HG03108 (cell line): Measurements from ENCODE around the gene CNTN1.
"Not testable (repeated sequence)": the region's sequence is repeated elsewhere in the genome, so short reads cannot be mapped to it uniquely, and the experiment has no call there.

ENCODE experiments used
- ATAC-seq: cut with Tn5 transposase; IDR thresholded peaks from one replicate; pipeline ENCODE4 v1.9.1; 2021; ENCODE audit warnings: moderate library complexity; ENCODE audit not compliant: unreplicated experiment

The CNTN1 gene

DNA sequence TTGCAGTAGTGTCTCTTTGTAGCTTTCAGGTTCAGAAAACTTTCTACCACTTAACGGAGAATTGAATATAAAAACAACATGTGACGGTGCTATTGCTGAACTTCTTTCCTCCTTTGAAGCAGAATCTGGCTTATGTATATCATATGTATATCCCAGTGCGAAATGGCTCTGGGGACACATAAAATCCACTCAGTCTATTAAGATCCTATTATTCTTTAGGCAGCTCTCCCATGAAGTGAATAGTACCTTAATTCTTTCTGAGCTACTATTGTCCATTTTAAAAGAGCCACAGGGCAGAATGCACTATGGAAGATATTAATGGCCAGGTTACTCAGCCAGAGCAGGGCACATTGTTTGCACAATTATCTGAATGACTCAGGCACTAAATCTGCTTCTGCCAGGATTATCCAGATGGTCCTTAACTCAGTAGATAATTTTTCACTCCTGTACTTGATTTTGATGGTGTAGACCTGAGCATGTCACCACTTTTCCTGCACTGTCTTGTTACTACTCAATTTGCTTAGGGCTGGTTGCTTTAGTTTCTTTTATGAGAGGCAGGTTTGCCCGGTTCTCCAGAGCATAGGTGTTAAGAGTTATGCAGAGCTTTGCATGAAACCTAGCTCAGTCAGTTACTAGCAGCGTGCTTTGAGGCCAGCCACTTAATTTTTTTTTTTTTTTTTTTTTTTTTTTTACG is 5.5 kb downstream of the CNTN1 start:
- no peak for ATAC-seq

DNA sequence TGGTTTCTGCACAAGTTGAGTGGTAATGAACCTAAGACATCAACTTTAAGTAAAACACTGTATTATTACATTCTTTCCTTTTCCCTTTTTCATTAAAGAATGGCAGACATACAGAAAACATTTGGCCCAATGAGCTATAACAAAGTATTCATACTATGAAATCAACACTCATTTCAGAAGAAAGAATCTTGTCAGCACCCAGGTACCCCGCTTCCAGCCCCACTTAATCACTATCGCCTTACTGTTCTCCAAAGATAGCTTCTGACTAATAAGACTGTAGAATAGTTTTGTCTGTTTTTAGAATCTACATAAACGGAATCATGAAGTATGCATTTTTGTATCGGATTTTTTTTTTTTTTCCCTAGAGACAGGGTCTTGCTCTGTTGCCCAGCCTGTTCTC is 9.5 kb downstream of the CNTN1 start:
- ATAC-seq = no peak

DNA sequence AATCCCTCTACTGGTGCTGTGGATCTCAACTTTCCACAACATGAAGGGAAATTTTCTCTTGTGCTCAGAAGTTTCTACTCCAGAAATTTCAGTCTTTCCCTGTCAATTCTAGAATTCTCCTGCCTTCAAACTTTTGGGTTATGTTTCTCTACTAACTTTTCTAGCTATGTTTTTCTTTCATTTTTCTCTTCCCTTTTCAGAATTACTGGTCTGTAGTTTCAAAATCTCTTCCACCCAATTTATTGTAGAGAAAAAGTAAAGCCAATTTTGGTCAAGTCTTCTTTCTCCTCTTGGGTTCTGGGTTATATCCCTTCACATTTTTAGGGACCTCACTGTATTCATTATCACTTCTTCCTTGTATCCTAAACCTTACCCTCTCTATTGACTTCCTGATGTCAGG is 18.9 kb downstream of the CNTN1 start:
- no peak for ATAC-seq

DNA sequence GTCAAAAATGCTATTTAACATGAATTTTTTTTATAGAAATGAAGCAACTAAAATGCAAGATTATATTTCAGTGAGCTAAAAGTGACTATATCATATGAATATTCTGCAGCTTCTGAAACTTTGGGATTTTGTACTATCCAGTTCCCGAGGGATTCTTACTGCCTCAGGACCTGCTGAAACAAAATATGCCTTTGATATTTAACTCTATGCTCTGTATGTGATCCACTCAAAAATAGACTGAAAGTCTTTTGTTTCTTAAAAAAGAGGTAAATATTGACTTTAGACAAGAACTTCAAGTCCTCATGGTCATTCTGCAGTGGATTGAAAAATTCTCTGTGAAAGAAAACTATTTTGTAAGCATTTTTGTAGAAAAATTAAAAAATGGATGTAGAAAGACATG is 22.4 kb downstream of the CNTN1 start:
- ATAC-seq = no peak

DNA sequence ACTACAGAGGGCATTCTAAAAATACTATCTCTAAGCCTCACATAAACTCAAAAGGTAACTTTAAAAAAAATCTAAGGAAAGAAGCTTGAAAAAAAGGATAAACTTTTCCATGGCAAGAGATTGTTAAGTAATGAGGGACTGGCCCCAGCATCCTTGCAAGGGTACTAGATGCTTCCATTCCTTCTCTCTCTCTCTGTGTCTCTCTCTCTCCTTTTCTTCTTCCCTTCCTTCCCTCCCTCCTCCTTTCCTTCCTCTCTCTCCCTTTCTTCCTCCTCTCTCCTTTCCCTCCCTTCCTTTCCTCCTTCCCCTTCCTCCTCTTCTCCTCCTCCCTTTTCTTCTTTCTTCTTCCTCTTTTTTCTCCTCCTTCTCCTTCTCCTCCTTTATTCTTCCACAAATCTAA is 23.8 kb downstream of the CNTN1 start:
- ATAC-seq = no peak

DNA sequence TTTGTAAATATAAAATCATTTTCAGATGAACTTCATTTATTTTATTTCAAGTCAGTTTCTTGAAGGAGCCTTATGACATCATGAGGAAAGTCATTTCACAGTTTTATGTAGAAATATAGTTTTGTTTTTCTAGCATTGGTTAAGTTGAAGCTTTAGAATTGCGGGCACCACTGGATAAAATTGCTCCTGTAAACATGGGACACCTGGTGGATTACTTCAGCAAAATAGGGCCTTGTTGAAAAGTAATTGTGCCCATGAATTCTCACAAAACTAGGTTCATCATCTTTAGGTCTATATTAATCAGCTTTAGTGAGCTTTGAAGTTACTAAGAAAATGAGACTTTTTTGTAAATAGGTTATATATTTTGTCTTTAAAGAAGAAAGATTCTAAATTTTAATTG is 25.3 kb downstream of the CNTN1 start:
- no peak for ATAC-seq

DNA sequence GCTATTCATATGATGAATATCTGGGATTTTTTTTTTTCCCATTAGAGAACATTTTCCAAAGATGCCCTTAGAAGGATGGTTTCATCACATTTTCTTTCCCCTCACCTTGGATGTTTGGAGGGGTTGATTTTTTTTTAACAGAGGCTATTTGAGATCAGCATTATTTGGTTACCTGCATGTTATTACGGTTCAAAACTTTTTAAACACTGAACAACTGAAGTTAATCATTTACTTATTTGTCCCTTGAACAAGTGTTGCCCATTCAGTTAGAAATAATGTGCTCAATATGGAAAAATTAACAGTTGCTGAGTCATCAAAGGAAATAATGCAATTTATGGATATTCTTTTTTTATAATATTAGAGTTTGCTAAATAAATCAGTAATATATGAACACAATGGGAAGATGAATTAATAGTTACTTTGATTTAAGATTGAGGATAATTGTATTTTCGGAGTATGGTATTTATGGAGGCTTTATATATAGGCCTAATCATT is 26.7 kb downstream of the CNTN1 start:
- no peak for ATAC-seq

DNA sequence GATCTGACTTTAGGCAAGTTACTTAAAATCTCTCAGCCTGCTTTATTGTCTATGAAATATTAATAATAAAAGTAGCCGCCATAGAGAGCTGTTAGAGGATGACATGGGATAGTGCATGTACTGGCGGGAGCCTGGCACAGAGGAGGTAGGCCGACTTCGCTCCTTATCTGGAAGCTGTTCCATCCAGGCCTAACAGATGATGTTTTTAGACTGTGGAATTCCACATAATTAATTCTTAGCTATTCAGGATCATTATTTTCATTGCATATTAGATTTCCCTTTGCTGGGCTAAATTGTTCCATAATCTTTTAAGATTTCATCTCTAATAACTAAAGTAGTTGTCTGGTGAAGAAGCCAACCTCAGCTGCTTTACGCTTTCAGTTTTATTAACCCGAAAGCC is 30.8 kb downstream of the CNTN1 start:
- no peak for ATAC-seq

DNA sequence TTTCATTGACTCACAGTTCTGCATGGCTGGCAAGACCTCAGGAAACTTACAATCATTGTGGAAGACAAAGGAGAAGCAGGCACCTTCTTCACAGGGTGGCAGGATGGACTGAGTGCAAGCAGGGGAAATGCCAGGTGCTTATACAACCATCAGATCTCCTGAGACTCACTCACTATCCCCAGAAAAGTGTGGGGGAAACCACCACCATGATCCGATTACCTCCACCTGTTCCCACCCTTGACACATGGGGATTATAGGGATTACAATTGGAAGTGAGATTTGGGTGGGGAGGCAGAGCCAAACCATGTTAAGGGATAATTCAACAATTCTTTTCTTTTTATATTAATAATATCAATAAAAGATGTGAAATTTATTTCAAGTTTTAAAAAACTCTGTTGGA is 34.1 kb downstream of the CNTN1 start:
- no peak for ATAC-seq

DNA sequence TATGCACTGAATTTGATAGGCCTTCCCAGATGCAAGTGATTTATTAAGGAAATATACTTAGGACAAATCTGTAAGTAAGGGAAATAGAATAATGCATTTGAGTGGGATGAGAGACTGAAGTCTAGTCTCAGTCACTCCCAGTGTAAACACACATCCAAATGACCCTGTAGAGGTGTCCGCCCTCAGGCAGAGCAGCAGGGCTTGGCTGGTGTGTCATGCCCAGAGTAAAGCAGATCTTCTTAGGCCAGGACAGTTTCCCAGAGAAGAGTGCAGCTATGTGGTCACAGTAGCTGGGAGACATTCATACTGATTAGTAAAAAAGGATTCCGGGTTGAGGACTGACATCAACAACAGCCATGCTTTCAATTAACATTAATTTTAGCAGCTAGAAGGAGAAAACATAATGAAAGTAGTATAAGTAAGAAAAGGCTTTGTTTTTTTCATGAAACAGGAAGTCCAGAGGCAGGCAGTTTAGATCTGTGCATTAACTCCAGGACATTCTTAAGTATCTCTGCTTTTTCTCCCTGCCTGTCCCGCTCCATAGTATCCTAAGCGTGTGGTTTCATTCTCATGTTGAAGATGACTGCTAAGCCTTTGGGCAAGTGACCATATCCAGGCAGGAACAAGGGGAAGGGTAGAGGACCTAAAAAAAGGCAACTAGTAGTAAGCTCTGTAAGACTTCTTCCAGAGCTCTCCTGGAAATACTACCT is 35.7 kb downstream of the CNTN1 start:
- no peak for ATAC-seq

DNA sequence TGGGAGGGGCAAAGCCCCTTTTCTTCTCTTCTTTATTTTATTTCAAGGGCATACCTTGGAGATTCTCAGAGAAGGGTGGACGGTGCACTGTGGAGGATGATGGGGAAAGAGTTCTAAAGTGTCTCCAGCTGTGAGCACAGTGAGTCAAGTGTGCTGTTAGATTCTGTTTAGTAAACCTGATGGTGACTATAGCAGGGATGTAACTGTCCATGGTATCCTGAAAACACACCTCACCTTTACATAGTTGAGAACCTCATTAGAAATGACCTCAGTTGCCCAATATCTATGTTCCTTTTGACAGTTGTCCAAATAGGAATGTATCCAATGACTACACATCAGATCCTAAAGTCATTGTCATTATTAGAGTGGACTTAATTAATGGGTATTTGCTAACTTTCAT is 38.0 kb downstream of the CNTN1 start:
- ATAC-seq = no peak

DNA sequence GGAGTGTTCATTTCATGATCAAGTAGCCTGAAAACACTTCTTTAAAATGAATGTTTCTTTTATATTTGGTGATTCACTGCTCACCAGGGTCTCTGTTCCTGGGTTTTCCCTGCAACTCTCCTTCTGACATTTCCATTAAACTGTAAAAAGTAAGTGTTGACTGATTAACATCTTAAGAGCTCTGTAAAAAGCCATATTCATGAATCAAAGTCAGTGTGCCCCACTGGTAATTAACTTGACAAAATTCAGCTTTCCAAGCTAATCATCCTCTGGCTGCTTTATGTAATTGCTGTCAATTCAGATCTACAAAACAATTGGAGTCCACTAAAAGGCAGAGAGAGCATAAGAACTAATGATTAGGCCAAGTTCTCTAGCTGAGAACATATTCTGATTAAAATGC is 41.6 kb downstream of the CNTN1 start:
- no peak for ATAC-seq

DNA sequence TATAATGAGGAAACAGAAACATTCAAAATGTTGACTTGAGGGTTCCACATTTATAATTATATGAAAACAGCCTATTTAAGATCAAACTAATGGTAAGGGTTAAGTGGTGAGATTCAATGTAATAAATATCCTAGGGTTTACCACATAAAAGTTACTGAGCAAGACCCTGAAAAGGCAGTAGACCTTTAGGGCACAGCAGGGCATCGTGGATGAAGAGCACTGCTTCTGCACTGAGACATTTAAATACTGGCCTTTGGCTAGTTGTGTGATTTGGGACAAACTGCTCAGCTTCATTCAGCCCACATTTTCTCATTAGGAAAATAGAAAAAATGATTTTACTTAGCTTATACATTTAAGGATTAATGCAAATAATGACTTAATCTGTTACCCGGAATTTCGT is 42.0 kb downstream of the CNTN1 start:
- ATAC-seq = no peak

DNA sequence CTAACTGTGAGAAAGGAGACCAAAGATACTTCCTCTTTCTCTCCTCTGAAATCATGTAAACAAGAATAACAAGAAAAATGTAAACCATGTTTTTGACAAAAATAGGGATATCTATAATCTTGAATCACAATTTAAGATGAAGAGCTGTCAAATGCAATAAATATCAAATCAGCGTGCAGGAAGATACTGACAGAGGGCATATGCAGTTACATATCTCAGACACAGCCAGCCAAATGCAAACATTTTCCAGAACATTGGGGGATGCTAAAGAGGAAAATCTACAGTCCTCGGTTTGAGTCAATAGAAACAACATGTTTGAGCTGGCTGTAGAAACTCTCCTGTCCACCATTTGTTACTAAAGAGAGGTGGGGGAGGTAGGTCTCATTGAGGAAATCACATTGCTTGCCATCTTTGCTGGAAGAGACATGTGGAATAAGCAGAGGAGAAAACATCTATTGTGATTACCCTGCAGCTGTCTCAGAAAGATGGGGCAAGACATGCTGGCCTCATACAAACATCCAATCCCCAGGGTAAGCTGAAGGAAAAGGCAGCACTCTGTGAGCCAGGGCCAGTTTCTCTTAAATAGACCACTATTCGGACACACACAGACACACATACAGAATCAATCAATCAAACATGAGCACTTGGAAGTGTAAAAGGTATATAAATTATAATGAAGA is 43.5 kb downstream of the CNTN1 start:
- no peak for ATAC-seq

DNA sequence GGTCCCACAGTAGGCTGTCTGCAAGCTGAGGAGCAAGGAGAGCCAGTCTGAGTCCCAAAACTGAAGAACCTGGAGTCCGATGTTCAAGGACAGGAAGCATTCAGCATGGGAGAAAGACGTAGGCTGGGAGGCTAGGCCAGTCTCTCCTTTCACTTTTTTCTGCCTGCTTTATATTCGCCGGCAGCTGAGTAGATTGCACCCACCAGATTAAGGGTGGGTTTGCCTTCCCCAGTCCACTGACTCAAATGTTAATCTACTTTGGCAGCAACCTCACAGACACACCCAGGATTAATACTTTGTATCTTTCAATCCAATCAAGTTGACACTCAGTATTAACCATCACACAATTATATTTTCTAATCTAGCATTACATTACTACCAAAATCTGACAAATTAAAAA is 45.2 kb downstream of the CNTN1 start:
- not testable (repeated sequence) for ATAC-seq

DNA sequence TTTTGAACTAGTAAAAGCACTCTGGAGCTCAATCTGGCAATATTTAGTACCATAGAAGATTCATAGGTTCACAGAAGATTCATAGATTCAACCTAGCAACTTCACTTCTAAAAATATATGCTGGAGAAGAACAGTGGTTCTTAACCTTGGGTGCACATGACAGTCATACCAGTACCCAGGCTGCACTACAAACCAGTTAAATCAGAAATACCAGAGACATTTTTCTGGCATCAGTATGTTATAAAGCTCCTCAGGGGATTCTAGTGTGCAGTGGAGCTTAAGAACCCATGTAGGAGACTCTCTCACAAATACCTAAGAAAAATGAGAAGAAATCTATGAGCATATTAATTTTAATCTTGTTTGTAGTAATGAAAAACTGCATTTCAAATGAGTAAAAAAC is 46.6 kb downstream of the CNTN1 start:
- no peak for ATAC-seq

DNA sequence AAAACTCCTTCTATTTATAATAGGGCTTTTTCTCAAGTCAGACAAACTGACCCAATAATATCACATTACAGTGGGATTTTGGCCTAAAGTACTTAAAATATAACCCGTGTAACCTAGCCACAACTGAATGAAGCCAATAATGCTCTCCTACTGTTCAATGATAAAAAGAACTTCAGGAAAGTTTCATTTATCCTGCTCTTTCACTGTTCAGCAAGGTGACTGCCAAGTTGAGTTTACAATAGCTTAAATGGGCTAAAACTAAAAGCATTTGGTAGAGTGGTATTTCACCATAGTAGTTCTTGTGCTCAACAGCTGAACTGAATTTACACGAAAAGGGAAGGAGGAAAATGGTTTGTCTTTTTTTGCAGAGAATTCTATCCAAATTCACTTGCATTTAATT is 49.8 kb downstream of the CNTN1 start:
- ATAC-seq = no peak

DNA sequence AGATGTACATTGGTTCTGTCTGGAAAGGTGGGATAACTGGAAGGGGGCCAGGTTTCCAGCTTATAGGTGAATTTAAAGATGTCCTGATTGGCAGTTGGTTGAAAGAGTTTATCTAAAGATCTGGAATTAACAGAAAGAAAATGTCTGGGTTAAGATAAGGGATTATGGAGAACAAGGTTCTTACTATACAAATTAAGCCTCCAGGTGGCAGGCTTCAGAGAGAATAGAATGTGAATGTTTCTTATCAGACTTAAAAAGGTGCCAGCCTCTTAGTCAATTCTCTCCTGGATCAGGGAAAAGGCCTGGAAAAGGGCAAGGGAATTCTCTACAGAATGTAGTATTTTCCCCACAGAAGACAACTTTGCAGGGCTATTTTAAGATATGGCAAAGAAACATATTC is 53.1 kb downstream of the CNTN1 start:
- no peak for ATAC-seq

DNA sequence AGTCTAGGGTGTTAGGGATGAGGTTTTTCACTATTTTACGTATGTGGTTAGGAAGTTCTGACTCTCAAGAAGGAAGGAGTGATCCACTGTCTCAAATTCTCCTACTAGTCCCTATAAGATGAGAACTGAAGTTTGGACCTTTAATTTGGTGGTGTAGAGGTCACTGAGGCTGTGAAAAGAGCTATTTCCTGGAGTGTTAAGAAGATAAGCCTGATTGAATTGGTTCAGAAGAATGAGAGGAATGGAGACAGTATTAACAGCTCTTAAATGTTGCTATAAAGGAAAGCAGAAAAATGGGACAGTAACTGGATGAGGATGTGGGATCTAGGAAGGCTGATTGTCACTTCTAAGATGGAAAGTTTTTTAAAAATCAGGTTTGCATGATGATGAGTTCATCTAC is 57.6 kb downstream of the CNTN1 start:
- no peak for ATAC-seq

DNA sequence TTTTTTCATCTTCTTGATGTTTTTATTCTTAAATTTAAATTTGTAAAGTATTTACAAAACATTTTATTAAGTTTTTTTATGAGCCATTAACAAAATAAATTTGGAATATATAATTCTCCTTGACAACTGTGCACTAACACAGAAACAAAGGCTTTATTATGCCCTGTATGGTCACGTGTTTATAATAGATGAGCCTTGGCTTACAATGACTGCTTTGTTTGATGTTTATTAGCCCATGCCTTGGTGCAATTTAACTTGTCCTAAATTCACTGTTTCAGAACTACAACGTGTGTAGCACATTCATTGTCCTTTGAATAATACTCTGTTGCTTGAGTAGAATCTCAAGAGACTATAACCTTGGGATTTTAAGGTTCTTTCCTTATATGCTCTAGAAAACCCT is 59.8 kb downstream of the CNTN1 start:
- ATAC-seq = no peak

DNA sequence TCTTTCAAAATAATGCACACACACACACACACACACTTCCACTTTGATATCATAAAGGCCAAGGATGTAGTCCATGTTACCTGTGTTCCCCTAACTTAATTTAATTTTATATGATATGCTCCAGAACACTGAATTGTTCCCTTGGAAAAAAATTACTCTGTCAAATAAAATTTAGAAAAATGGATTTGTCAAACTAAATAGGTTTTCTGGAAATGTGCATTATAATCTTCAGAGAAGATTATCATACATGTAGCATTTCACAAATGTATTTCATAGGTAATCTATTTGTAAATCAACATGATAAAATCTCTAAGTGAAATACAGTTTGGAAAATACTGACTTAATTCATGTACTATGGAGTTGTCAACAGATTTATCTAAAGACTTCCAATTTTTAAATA is 68.6 kb downstream of the CNTN1 start:
- ATAC-seq = no peak

DNA sequence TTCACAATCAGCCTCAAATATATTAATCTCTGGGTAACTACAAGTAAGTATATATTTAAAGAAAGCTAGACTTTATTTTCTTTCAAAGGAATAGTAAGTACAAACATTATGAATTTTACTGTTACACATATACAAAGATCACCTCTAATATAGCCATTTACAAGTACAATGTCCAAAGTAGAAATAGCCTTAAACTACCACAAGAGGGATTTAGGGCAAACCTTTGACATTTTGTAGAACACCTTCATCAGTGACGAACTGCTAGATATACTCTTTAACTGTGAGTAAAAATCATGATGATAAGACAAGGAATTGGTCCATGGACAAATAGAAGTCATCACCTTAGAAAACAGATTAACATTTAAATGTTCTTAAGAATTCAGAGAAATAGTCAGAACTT is 69.8 kb downstream of the CNTN1 start:
- ATAC-seq = no peak
